Measurements from ENCODE around the gene NRP2.

NRP2 gene

GRCh38 chr2:205714058-205714776 lies 31.9 kb downstream of the NRP2 start:
- no peak overlapping the region for H3K4me2 ChIP-seq (ENCODE audit: insufficient read depth, low read length)
- DNase-seq (no peak), ATAC-seq (ENCODE audit: insufficient read depth, low read depth) (no peak)
- no peaks in the 10 kb centered on the region for H3K4me1 ChIP-seq (ENCODE audit: insufficient read depth, low read length)
- no peaks in the 10 kb centered on the region for H3K36me3 ChIP-seq (ENCODE audit: insufficient read depth, low read length)
- TF ChIP-seq CTCF (IDR thresholded peaks at IDR 0.05; ENCODE audit: borderline replicate concordance, extremely low read depth, low read length, poor library complexity, severe bottlenecking) (no peak), EZH2 (IDR thresholded peaks at IDR 0.05; ENCODE audit: borderline replicate concordance, low read depth, low read length, severe bottlenecking) (no peak)
- no peak overlapping the region for H3K4me3 ChIP-seq (ENCODE audit: low read depth in 1 of 2, low read length in 2 of 2)
- peaks cover 11% of the 10 kb centered on the region for H3K27me3 ChIP-seq (ENCODE audit: insufficient read depth, low read length, poor library complexity)
- no peaks in the 10 kb centered on the region for H3K79me2 ChIP-seq (ENCODE audit: insufficient read depth, low read length)
- no peaks in the 10 kb centered on the region for H4K20me1 ChIP-seq (ENCODE audit: insufficient read depth, low read length)
- H3K9me3 ChIP-seq (ENCODE audit: insufficient read depth, low read length, severe bottlenecking), result no peaks in the 10 kb centered on the region
- H3K27ac ChIP-seq (ENCODE audit: low read length), result no peak overlapping the region
- no peak overlapping the region for H3K9ac ChIP-seq (ENCODE audit: low read depth, low read length)
- no peak overlapping the region for H2AFZ ChIP-seq (ENCODE audit: low read depth, low read length)

GRCh38 chr2:205714789-205715720 lies 32.8 kb downstream of the NRP2 start:
- ATAC-seq (ENCODE audit: insufficient read depth, low read depth) (no peak), DNase-seq (no peak)
- no peak for TF ChIP-seq EZH2 (IDR thresholded peaks at IDR 0.05; ENCODE audit: borderline replicate concordance, low read depth, low read length, severe bottlenecking)
- no peak for TF ChIP-seq CTCF (IDR thresholded peaks at IDR 0.05; ENCODE audit: borderline replicate concordance, extremely low read depth, low read length, poor library complexity, severe bottlenecking)
- no peak overlapping the region for H2AFZ ChIP-seq (ENCODE audit: low read depth, low read length)
- H3K27ac ChIP-seq (ENCODE audit: low read length), result no peak overlapping the region
- H3K4me2 ChIP-seq (ENCODE audit: insufficient read depth, low read length), result no peak overlapping the region
- no peak overlapping the region for H3K9ac ChIP-seq (ENCODE audit: low read depth, low read length)
- no peak overlapping the region for H3K4me3 ChIP-seq (ENCODE audit: low read depth in 1 of 2, low read length in 2 of 2)
- H3K9me3 ChIP-seq (ENCODE audit: insufficient read depth, low read length, severe bottlenecking), result no peaks in the 10 kb centered on the region
- peaks cover 11% of the 10 kb centered on the region for H3K27me3 ChIP-seq (ENCODE audit: insufficient read depth, low read length, poor library complexity)
- no peaks in the 10 kb centered on the region for H3K79me2 ChIP-seq (ENCODE audit: insufficient read depth, low read length)
- no peaks in the 10 kb centered on the region for H3K4me1 ChIP-seq (ENCODE audit: insufficient read depth, low read length)
- H3K36me3 ChIP-seq (ENCODE audit: insufficient read depth, low read length), result no peaks in the 10 kb centered on the region
- no peaks in the 10 kb centered on the region for H4K20me1 ChIP-seq (ENCODE audit: insufficient read depth, low read length)

GRCh38 chr2:205715831-205716525 lies 33.7 kb downstream of the NRP2 start:
- H3K36me3 ChIP-seq (ENCODE audit: insufficient read depth, low read length), result no peaks in the 10 kb centered on the region
- peaks cover 8% of the 10 kb centered on the region for H3K27me3 ChIP-seq (ENCODE audit: insufficient read depth, low read length, poor library complexity)
- H3K4me3 ChIP-seq (ENCODE audit: low read depth in 1 of 2, low read length in 2 of 2), result no peak overlapping the region
- H3K9ac ChIP-seq (ENCODE audit: low read depth, low read length), result no peak overlapping the region
- DNase-seq (no peak), ATAC-seq (ENCODE audit: insufficient read depth, low read depth) (no peak)
- no peaks in the 10 kb centered on the region for H4K20me1 ChIP-seq (ENCODE audit: insufficient read depth, low read length)
- no peak overlapping the region for H3K4me2 ChIP-seq (ENCODE audit: insufficient read depth, low read length)
- H2AFZ ChIP-seq (ENCODE audit: low read depth, low read length), result no peak overlapping the region
- no peak for TF ChIP-seq EZH2 (IDR thresholded peaks at IDR 0.05; ENCODE audit: borderline replicate concordance, low read depth, low read length, severe bottlenecking)
- no peak for TF ChIP-seq CTCF (IDR thresholded peaks at IDR 0.05; ENCODE audit: borderline replicate concordance, extremely low read depth, low read length, poor library complexity, severe bottlenecking)
- H3K4me1 ChIP-seq (ENCODE audit: insufficient read depth, low read length), result no peaks in the 10 kb centered on the region
- H3K79me2 ChIP-seq (ENCODE audit: insufficient read depth, low read length), result no peaks in the 10 kb centered on the region
- no peaks in the 10 kb centered on the region for H3K9me3 ChIP-seq (ENCODE audit: insufficient read depth, low read length, severe bottlenecking)
- H3K27ac ChIP-seq (ENCODE audit: low read length), result no peak overlapping the region
